Peyer's patch (tissue), 4 donors: Measurements from ENCODE around the gene NFATC3. TPM values are rescaled to one million over a fixed set of nuclear protein-coding genes. Genes with fewer than 3 reads are reported as not detected.

ENCODE experiments used
- DNase-seq, 3 donors: peaks; one replicate each; pipeline ENCODE4 v3.0.0-alpha.2; 2017 to 2019
- H3K27ac ChIP-seq, 4 donors: fragments of 200-600 bp; sonication (generic); one replicate each; pipeline ENCODE4 v1.5.1; 2016 to 2019
- H3K27me3 ChIP-seq, 2 donors: fragments of 200-600 bp; sonication (generic); one replicate each; pipeline ENCODE4 v1.5.1; 2019
- H3K36me3 ChIP-seq, 3 donors: fragments of 200-600 bp; sonication (generic); one replicate each; pipeline ENCODE4 v1.5.1; 2016 to 2019
- H3K4me1 ChIP-seq, 4 donors: fragments of 200-600 bp; sonication (generic); one replicate each; pipeline ENCODE4 v1.5.1; 2016 to 2019
- H3K4me3 ChIP-seq, 4 donors: fragments of 200-600 bp; sonication (generic); 1 replicate in 3 of 4; 2 replicates in 1 of 4; pipeline ENCODE4 v1.5.1; 2016 to 2019; ENCODE audit warnings: mild to moderate bottlenecking in 1 of 4
- H3K9me3 ChIP-seq, 4 donors: fragments of 200-600 bp; sonication (generic); one replicate each; pipeline ENCODE4 v1.5.1; 2016 to 2019; ENCODE audit warnings: mild to moderate bottlenecking in 1 of 4
- CTCF ChIP-seq, 6 experiments: fragments of 450-650 bp in 4 of 6; fragments of 200-600 bp in 2 of 6; sonication (generic) in 1 of 6; IDR thresholded peaks; one replicate each; pipeline ENCODE4 v1.5.1; 2017 to 2019; ENCODE audit warnings: antibody characterized with exemption in 6 of 6, mild to moderate bottlenecking in 3 of 6, moderate library complexity in 1 of 6
- POLR2A ChIP-seq, 2 donors: fragments of 450-650 bp; IDR thresholded peaks; one replicate each; pipeline ENCODE4 v1.5.1; 2017; ENCODE audit warnings: antibody characterized with exemption in 2 of 2, mild to moderate bottlenecking in 2 of 2, moderate library complexity in 2 of 2
- total RNA-seq, 4 donors: library from RNA; depleted of rRNA; stranded (reverse); fragments of >200 nt; gene quantifications; one replicate each; pipeline ENCODE4 v1.1.0, GENCODE V29; 2016

The NFATC3 gene
- total RNA-seq, 4 donors from 2014 or later: 40.5 to 72.0 (median 61.0) TPM

DNA sequence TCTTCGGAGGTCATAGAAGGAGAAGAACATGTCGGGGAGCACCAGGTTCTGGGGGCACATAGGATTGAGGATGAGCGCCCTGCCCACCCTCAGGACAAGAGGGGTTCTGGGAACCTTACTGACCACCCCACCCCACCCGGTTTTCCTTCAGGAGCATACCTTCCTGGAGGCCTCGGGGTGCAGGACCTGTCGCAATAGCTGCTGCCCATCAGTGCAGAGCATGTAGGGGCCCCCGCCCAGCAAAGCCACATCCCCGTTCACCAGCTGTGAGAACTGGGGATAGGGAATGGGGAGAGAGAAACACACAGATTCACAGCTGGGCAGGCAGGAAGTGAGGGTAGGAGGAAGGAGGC is 148.6 kb downstream of the NFATC3 start:
- no peak for DNase-seq
- Histone ChIP-seq H3K4me3 (peak overlapping the region in 2 of 4 donors; percentile 55 to 57), H3K27me3 (no peaks in the 10 kb centered on the region), H3K27ac (peak overlapping the region in 3 of 4 donors; percentile 18 to 92 (median 90)), H3K36me3 (peaks cover 0 to 32% (median 0%) of the 10 kb centered on the region in 3 donors), H3K4me1 (peaks cover 0 to 42% (median 17%) of the 10 kb centered on the region in 4 donors), H3K9me3 (no peaks in the 10 kb centered on the region)
- TF ChIP-seq CTCF (IDR thresholded peaks at IDR 0.05) (no peak), POLR2A (IDR thresholded peaks at IDR 0.05) (no peak)

DNA sequence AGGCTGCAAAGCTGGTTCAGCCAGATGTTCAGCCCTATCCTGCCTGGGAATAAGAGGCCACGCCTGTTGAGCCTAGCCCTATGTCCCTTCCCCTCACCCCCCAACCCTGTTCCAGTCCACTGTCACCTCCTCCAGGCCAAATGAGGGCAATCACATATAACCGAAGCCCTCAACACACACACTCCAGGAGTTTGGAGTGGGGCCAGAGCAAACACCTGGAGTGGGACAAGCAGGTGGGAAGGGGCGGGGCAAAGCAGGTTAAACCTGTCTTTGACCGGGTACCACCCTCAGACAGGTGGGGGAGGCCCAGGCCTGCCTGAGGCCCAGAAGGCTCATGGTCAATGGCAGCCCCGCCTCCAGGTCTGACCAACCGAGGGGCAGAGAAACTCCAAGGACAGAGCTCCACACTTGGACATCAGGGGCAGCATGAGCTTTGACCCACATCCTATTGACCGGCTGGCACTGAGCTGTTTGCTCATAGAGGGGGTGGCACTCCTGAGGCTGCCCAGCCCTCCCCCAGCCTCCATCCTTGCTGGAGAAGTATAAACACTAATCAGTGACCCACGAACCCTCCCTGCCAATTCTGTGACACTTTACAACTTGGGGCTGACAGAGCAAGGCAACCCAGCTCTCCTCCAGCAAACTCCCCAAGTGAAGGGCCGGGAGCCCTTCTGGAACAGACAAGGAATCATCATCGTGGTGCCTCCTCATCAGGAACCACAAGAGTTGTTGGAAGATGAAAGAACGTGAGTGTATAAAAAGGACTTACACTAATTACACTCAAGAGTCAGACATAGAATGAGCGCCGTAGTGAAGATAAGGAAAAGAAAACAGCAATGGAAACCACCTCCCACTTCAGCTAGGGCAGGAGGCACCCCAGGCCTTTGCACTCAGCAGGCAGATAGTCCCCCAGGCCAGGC is 149.3 kb downstream of the NFATC3 start:
- peak overlapping the region in 3 of 4 donors; percentile 50 to 57 (median 55) for H3K4me3 ChIP-seq
- peak in 2 of 3 donors; percentile 86 to 89 for DNase-seq
- no peaks in the 10 kb centered on the region for H3K27me3 ChIP-seq
- no peaks in the 10 kb centered on the region for H3K9me3 ChIP-seq
- H3K4me1 ChIP-seq: peaks cover 0 to 38% (median 17%) of the 10 kb centered on the region in 4 donors
- peaks cover 0 to 31% (median 0%) of the 10 kb centered on the region in 3 donors for H3K36me3 ChIP-seq
- H3K27ac ChIP-seq: peak overlapping the region; percentile 18 to 92 (median 90)
- TF ChIP-seq CTCF (IDR thresholded peaks at IDR 0.05): no peak
- peak in 1 of 2 donors; percentile 30 for TF ChIP-seq POLR2A (IDR thresholded peaks at IDR 0.05)

DNA sequence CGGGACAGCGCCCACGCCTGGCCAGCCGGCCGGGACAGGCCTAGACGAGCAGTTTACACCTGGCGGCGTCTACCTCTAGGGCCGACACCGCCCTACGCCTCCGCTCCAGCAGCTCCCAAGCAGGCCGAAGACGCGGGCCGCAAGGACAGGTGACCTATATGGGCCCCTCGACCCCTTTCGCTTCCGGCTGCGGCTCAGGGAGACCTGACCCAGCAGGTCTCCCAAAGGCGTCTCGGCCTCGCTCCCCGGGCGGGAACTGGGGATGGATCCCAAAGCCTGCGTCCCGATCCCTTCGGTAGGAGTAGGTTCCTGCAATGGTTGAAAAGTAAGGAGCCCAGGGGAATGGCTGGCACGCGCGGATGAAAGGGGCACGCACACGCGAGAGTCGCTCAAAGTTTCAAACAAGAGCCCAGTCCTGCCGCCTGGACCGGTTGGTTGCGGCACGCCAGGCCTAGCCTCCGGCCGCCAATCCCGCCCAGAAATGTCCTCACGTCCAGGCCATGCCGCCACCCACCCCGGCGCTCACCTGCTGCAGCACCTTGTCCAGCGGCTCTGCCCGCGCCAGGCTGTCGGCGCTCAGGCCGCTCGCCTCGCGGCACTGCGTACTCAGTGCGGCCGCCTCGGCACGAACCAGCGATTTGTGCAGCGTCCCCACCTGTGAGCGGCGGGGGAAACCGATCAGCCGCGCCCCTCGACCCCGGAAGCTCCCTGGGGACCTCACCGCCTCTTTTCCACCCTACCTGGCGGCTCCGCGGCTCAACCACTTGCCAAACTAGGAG is 150.1 kb downstream of the NFATC3 start:
- H3K4me1 ChIP-seq: peaks cover 0 to 46% (median 20%) of the 10 kb centered on the region in 4 donors
- H3K36me3 ChIP-seq: peaks cover 0 to 25% (median 0%) of the 10 kb centered on the region in 3 donors
- H3K4me3 ChIP-seq: peak overlapping the region; percentile 50 to 58 (median 56)
- H3K9me3 ChIP-seq: no peaks in the 10 kb centered on the region
- H3K27me3 ChIP-seq: no peaks in the 10 kb centered on the region
- TF ChIP-seq POLR2A (IDR thresholded peaks at IDR 0.05): no peak
- peak in 2 of 6 experiments; percentile 38 to 41 for TF ChIP-seq CTCF (IDR thresholded peaks at IDR 0.05)
- H3K27ac ChIP-seq: peak overlapping the region; percentile 74 to 92 (median 90)
- peak in 2 of 3 donors; percentile 66 to 83 for DNase-seq

DNA sequence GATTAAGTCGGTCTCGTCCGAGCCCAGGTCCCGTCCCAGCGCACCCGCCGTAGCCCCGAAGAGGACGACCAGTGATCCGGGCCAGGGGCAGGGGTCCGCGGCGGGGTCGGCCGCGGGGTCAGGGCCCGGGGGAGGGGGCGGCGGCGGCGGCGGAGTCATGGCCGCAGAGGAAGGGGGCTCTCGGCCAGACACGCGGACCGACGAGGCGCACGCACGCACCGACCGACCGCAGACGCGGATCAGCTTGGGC is 150.6 kb downstream of the NFATC3 start, which contains the start of gene ESRP2:
TSS of gene ESRP2 (minus strand) at position 241 of the 250 bp plus-strand sequence. CDS start at position 159, 82 bp downstream.
- Histone ChIP-seq H3K27me3 (no peaks in the 10 kb centered on the region), H3K4me1 (peaks cover 0 to 46% (median 20%) of the 10 kb centered on the region in 4 donors), H3K36me3 (peaks cover 0 to 19% (median 0%) of the 10 kb centered on the region in 3 donors), H3K27ac (peak within 1 kb of the TSS; percentile 74 to 92 (median 90)), H3K4me3 (peak within 1 kb of the TSS; percentile 50 to 58 (median 56)), H3K9me3 (no peaks in the 10 kb centered on the region)
- TF ChIP-seq POLR2A (IDR thresholded peaks at IDR 0.05) (no peak), CTCF (IDR thresholded peaks at IDR 0.05) (no peak)
- DNase-seq: no peak

GRCh38 chr16:68236137-68236825 is 151.1 kb downstream of the NFATC3 start:
- Histone ChIP-seq H3K27me3 (no peaks in the 10 kb centered on the region), H3K36me3 (peaks cover 0 to 15% (median 0%) of the 10 kb centered on the region in 3 donors), H3K4me3 (peak overlapping the region; percentile 50 to 58 (median 56)), H3K27ac (peak overlapping the region; percentile 74 to 92 (median 90)), H3K4me1 (peaks cover 0 to 46% (median 20%) of the 10 kb centered on the region in 4 donors), H3K9me3 (no peaks in the 10 kb centered on the region)
- TF ChIP-seq CTCF (IDR thresholded peaks at IDR 0.05) (no peak), POLR2A (IDR thresholded peaks at IDR 0.05) (peak; percentile 88 to 93)
- DNase-seq: peak; percentile 47 to 94 (median 91)
